Right renal cortex interstitium (tissue), 3 donors: Measurements from ENCODE around the gene ANKS1B. TPM values are rescaled to one million over a fixed set of nuclear protein-coding genes. Genes with fewer than 3 reads are reported as not detected.
"Not testable (repeated sequence)": the region's sequence is repeated elsewhere in the genome, so short reads cannot be mapped to it uniquely, and the experiment has no call there.

ENCODE experiments used
- DNase-seq, 3 donors: peaks; one replicate each; pipeline ENCODE4 v3.0.0-alpha.2; 2013; ENCODE audit warnings: low read depth in 3 of 3, low spot score in 2 of 3
- polyA plus RNA-seq, 3 donors: library from polyadenylated mRNA; unstranded; fragments of 120-200 nt; gene quantifications; one replicate each; pipeline ENCODE4 v1.2.1, GENCODE V29; 2013; ENCODE audit not compliant: insufficient read length in 3 of 3

ANKS1B gene
- polyA plus RNA-seq: 1 to 10 TPM; 3.8 to 4.8 (median 4.3) TPM

- DNase-seq: no peak
Observed at GRCh38 chr12:99984271-99985128, at the start of gene ANKS1B. Gene ANKS1B, minus strand, starts transcription at chr12:99984936. Its CDS starts 699 bp downstream, at chr12:99984237.

DNA sequence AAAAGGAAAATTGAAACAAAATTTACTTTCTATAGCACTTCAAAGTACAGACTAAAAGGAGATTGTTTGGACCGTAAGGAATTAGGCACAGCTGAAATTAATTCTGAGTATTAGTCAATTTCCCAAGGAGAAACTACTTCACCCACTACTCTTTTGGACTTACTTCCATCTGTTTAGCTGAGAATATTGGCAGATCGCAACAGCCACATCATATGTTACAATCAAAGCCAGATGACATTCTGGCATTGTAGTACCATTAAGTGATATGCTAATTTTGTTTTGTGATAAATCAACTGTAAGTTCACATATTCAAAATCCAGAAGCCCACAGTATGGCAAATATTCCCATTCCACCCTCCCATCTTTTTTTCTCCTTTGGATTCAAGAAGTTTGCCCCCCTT is 47.1 kb upstream of the ANKS1B start:
- no peak for DNase-seq

GRCh38 chr12:100027671-100028070 is 42.9 kb upstream of the ANKS1B start:
- no peak for DNase-seq

DNA sequence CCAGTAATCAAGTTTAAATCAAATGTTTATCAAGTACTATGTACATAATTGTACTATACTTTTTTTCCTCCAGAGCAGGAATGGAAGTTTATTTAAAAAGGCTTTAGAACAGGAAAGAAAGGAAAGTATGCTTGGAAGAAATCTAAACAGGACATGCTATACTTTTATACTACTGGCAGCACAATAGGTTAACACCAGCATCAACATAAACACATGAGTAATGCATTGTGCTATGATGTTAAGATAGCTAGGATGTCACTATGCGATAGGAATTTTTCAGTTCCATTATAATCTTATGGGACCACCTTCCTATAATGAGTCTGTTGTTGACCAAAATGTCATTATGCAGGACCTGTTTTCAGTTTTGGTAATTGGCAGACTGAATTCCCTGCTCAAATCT is 41.5 kb upstream of the ANKS1B start:
- DNase-seq: no peak

GRCh38 chr12:100024974-100025555 is 40.3 kb upstream of the ANKS1B start:
- no peak for DNase-seq

DNA sequence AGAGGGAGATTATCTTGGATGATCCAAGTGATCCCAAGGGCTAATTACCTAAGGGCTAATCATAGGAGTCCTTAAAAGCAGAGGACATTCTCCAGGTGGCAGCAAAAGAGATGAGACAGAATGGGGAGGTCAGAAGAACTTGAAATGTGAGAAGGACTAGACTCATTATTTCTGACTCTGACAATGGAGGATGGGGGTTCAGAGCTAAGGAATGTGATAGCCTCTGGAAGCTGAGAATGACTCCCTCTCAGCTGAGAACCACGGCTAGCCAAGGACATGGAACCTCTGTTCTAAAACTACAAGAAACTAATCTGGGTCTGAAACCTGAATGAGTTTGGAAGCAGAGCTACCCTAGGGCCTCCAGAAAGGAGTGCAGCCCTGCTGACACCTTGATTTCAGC is 35.6 kb upstream of the ANKS1B start:
- no peak for DNase-seq

DNA sequence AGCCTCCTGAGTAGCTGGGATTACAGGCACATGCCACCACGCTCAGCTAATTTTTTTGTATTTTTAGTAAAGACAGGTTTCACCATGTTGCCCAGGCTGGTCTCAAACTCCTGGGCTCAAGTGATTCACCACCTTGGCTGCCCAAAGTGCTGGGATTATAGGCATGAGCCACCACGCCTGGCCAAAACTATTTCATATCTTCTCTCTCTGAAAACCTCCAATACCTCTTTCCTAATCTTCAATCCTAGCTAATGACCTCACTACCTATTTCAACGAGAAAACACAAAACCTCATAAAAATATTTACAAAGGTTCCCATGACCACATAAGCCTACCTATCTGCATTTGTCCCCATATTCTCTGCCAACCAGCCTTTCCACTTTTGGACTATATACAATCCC is 32.3 kb upstream of the ANKS1B start:
- no peak for DNase-seq

GRCh38 chr12:100016304-100016703 is 31.6 kb upstream of the ANKS1B start:
- DNase-seq: not testable (repeated sequence)

DNA sequence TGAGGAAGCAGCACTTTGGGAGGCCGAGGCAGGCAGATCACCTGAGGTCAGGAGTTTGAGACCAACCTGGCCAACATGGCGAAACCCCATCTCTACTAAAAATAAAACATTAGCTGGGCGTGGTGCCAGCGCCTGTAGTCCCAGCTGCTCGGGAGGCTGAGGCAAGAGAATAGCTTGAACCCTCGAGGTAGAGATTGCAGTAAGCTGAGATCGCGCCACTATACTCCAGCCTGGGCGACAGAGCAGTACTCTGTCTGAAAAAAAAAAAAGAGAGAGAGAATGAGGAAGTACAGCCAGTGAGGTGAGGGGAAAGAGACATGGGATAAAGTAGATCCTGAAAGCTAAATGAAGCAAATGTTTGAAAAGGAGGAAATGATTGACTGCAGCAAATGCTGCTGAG is 21.1 kb upstream of the ANKS1B start:
- DNase-seq: not testable (repeated sequence)

GRCh38 chr12:99997806-99998205 is 13.1 kb upstream of the ANKS1B start:
- no peak for DNase-seq

DNA sequence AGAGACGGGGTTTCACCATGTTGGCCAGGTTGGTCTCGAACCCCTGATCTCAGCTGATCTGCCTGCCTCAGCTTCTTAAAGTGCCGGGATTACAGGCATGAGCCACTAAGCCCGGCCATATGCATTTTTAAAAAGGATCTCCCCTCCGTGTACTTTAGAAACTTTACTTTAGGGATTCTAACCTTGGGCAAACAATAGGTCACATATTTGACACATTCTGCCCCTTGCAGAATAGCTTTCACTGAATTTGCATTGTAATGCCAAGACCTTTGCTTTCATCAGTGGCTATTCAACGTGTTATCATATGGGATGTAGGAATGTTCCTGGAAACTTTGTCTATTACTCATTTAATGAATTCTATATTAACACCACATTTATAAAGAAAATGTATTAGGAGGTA is 11.4 kb upstream of the ANKS1B start:
- DNase-seq: no peak

- DNase-seq: no peak
Observed at GRCh38 chr12:99985631-99986030, 895 bp upstream of the ANKS1B start.

DNA sequence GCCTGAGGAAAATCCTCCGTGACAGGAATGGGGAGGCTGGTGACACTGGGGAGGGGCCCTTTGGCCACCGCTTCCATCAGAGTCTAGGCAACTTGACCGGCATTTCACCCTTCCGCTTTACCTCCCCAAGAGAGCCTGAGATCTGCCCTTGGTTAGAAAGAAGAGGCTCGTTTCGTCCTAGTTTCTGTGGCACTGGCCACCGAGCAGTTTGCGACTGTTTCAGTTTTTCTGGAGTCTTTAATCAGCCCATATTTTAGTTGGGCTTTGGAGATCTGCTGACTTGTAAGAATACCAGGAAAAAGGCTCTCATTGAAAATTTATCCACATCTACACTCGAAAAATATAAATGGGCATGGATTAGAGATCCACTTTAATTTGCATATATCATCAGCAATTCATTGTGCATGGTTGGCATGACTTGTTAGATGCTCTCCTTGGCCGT is 414 bp upstream of the ANKS1B start:
- DNase-seq: no peak

- DNase-seq: no peak
Observed at GRCh38 chr12:99983456-99984258, 1.1 kb downstream of the ANKS1B start.

DNA sequence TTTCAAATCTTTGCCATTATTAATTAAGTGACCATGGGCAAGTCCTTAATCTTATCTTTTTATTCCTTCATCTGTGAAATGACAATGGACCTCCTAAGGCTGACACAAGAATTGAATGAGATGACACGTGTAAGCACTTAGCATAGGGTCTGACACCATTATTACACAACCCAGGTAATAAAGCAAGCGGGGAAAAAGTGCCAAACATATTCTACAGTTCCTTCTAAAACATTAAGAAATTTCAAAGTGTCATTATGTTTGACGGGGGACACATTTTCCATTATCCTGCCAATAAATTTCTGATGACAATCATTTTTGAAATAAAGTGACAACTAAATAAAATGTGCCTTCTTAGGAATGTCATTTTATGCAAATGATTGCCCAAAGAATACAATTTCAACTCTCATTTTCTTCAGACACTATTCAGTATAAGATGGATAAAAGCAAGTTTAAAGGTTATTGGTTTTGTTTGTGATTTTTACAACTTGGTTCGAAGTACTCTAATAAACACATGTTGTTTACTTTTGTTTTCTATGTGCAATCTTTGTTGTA is 3.0 kb downstream of the ANKS1B start:
- no peak for DNase-seq

DNA sequence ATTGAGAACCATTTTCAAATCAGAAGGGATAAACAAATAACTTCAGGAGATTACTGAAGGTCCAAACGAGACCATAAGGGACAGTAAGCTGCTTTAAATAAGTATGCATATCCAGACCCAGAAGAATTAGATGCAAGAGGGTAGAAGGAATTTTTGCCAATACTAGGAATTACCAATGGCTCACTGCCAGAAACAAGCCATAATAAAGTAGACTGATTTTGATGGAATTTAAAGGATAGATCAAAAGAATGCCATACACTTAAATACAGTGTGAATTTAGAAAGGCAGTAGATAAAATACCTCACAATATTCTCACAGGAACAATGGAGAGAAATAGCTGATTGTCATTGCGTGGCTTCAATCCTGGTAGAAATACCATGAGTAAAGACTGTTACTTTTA is 5.3 kb downstream of the ANKS1B start:
- DNase-seq: no peak

GRCh38 chr12:99978152-99978551 is 6.6 kb downstream of the ANKS1B start:
- no peak for DNase-seq

DNA sequence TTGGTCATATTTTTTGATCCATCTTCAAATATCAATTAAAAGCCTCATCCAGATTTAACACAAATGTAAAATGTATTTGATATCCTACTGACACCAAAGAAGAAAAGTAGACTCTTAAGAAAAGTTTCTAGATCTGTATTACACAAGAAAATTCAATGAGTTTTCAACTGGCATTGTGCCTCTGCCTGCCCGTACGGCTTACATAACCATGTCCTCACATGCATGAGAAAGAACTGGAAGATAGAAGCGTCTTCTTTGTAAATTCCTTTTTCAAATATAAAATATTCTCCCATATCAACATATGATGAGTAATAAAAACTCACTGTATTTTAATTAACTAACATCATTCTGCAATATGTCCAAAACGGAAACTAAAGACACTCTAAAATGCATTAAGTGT is 7.2 kb downstream of the ANKS1B start:
- no peak for DNase-seq

GRCh38 chr12:99976762-99977161 is 8.0 kb downstream of the ANKS1B start:
- no peak for DNase-seq

- no peak for DNase-seq
Observed at GRCh38 chr12:99975321-99975720, 9.4 kb downstream of the ANKS1B start.

DNA sequence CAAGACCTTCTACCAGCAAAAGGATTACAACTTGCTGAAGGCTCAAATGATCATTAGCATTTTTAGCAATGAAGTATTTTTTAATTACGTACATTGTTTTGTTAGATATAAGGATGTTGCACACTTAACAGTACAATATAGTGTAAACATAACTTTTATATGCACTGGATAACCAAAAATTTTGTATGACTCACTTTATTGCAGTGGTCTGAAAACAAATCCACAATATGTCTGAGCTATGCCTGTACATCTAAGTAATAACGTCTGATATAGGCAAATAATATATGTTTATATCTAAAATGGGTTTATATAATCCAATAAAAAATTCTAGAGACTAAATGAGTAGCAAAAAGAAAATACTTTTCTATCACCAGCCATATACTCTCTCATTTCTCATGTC is 10.6 kb downstream of the ANKS1B start:
- no peak for DNase-seq
